ENCODE measurements around the gene DHCR24.

Gene DHCR24

DNA sequence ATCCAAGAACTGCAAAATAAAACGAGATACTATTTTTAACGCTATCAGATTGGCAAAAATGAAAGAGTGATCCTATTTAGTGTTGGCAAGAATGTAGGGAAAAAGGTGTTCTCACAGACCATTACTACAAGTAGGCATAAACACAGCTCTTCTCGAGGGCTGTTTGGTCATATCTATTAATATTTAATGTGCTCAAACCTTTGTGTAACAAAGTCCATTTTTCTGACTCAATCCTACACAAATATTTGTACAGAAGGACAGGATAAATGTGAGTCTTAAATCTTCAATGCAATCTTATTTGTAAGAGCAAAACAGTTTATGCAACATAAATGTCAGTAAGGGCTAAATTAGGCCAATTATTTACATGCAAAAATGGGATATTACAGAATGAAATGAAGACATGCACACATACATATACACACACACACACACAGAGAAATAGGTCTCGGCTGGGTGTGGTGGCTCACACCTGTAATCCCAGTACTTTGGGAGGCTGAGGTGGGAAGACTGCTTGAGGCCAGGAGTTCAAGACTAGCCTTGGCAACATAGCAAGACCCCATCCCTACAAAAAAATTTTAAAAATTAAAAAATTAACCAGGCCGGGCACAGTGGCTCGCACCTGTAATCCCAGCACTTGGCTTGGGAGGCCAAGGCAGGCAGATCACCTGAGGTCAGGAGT, 17.7 kb downstream of the DHCR24 start:
- DNase-seq: no peak
- intact Hi-C loops (cut with DNase I): no loop called here

DNA sequence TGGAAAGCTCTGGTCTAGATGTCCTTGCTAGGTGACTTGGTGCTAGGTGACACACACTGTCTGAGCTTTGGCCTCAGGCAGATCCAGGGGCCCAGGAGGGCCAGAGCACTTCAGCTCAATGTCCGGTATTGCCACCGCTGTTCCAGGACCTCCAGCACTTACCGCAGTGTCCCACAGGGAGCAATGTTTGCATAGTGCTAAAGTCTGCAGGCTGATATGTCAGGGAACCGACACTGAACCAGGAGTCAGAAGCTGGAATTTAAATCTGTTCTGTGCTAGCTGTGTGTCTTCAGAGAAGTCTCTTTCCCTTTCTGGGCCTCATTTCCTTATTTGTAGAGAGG, 19.3 kb downstream of the DHCR24 start:
- intact Hi-C loops (cut with DNase I): no loop called here

DNA sequence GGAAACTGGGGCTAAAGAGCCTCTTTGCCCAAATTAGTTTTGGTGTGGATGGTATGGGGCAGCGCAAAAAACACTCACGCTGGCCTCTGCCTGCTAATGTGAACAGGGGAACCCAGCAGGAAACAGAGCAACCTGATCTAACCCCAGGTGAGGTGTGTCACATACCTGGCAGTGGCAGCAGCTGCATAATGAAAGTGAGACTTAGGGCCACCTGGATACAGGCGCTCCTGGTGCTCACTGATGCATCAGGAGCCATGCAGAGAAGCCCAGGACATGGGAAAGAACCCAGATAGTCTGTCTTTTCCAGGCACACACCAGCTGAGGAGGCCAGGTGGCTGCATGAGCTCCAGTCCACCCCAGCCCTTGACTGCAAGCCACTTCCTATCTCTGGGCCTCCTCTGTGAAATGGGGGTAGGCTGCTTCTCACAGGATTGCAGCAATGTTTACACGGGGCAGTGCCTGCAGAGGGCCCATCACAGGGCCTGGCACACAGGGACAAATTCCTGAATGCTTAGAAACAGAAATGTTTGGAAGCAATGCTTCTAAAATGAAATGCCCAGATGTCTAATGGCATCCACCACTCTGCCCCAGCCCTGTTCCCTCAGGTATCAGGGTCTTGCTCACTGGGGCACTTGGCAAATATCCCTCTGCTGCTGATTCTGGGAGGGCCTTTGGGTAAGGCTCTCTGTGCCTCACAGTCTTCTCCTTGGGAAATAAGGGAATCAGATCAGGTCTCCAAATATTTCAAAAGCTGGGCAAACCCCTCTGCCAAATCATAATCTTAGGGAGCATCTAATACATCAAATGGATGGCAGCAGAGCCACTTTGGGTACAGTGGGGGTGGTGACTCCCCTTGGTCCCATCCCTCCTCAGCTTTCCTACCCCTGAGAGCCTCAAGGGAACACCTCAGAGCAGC, 19.9 kb downstream of the DHCR24 start:
- intact Hi-C loops (cut with DNase I): no loop called here
- peak in 1 of 42 donors; percentile 3 for DNase-seq

More for the DNA sequence above, 19.3 kb downstream of the DHCR24 start:
- peak in 2 of 42 donors; percentile 4 to 20 for DNase-seq

DNA sequence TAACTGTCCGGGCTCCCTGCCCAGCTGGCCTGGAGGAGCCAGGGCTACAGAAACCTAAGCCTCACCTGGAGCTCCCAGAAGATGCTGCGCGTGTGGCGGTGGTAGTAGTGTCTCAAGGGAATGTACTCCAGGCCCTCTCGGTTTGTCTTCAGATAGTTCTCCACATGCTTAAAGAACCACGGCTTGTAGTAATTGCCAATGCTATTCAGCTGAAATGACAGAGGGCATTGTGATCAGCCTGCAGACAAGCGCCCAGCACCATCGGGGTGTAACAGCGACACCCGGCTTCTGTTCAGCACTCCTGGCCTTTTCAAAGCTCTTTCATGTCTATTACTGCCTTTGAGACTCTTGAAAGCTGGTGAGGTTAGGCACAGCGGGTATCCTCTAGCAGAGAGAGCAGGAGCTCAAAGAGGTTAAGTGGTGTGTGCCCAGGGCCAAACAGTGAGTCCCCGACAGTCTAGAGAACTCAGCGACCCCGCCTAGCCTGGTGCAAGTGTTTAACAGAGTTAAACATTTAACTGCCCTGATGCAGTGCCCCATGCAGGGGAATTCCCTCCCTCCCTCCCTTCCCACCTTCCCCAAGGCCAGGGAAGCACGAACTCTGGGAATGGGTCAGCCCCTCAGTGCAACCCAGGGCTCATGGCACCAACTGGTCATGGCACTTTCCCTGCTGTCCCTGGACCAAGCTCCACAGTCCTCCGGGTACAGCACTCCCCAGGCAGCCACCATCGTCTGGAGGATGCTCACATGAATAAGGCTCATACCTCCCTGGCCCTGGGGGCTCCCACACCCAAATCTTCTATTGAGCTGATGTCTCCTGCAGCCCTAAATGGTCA, 21.5 kb downstream of the DHCR24 start:
- DNase-seq: peak in 27 of 42 donors; percentile 22 to 78 (median 46)
- intact Hi-C loops (cut with DNase I): no loop called here

DNA sequence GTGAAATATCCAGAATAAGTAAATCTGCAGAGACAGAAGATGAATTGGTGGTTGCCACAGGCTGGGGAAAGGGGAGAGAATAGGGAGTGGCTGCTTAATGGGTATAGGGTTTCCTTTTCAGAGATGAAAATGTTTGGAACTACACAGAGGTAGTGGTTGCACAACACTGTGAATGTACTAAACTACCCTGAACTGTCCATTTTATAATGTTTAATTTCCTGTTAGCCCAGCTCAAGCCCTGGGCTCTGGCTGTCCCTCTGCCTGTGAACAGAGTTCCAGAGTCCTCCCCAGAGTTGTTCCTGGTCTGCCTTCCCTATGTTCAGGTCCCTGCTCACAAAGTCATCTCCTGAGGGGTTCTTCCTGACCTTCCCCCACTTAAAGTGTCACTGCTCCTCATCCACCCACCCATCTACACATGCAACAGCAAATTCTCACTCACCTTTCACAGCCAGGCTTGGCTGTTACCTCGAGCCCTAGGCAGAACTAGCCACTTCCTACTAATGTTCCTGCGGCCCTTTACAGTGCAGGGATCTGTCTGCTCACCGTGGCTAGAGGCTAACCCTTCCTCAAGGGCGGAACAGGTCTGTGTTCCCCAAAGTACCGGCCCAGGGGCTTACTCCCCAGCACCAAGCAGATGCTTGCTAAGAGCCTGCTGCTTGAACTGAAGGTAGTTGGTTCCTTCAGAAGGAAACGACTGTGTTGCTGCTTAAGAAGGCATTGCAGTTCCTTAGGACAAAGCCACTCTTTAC, 22.4 kb downstream of the DHCR24 start:
- intact Hi-C loops (cut with DNase I): no loop called here
- peak in 2 of 42 donors; percentile 3 to 25 for DNase-seq

DNA sequence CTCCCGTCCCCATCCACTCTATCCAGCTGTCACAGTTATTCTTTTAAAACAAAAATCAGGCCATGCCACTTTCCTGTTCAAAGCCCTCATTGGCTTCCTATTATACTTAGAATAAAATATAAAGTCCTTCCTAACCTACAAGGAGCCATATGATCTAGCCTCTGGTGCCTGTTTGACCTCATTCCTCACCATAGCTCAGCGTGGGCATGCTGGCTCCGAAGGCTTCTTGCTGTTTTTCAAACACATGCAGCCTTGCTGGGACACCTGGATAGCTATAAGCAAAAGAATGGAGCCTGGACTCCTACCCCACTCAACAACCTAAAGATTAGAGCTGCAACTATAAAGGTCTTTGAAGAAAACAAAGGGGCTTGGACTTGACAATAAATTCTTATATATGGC, 23.7 kb downstream of the DHCR24 start:
- no peak for DNase-seq
- intact Hi-C loops (cut with DNase I): no loop called here

DNA sequence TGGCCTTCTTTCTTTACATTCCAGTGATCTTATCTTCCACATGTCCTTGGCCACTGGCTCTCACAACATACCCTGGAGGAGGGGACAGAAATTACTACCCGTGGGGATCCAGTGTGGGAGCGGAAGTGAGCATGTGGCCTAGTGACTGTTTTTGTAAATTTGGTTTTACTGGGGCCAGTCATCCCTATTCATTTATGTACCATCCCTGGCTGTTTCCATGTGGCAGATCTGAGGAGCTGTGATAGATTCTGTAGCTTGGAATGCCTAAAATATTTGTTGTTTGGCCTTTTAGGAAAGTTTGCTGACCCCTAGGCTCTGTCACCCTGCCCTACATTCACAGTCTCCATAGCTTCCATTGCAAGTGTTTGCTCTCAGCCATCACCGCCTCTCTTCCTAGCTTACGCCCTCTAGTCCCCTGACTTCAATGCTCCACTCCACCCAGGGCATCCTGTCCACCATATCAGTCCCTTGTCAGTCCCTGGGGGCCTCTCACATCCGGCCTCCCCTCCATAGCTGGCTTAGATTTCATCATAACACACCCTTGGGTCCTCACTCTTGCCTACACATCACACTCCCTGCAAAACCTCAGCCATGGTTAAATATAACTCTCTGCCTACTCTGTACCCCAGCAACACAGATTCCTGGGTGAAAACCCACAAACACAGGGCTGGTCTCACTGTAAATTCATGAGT, 25.8 kb downstream of the DHCR24 start:
- intact Hi-C loops (cut with DNase I): no loop called here
- peak in 6 of 42 donors; percentile 30 to 68 (median 39) for DNase-seq

DNA sequence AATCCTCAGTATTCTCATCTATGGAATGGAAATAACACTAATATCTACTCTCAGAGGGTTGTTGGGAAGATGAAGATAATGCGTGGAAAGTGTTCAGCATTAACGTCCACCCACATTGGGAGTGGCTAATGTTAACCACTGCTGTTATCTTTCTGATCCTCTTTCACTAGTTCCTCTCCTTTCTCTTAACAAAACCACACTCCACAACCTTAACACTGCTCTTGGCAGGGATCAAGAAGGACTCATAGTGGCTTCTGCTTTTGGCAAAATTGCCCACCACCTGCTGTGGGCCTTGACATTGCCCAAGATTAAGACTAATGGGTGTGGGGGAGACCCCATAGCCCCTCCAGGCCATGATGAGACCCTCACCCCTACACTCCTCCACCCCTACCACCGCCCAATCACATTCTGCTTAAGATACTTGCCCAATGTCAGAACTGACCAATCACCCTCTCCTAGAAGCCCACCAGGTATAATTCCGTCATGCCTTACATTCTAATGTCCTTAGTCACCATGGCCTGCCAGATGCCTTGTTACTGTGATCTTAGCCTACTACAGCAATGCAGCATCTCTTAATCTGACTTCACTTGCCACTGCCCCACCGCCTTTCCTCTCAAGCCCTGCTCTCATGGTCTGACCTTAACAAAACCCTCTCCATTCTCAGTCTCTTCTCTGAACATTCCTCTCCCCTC, 27.1 kb downstream of the DHCR24 start:
- intact Hi-C loops (cut with DNase I): no loop called here
- no peak for DNase-seq

DNA sequence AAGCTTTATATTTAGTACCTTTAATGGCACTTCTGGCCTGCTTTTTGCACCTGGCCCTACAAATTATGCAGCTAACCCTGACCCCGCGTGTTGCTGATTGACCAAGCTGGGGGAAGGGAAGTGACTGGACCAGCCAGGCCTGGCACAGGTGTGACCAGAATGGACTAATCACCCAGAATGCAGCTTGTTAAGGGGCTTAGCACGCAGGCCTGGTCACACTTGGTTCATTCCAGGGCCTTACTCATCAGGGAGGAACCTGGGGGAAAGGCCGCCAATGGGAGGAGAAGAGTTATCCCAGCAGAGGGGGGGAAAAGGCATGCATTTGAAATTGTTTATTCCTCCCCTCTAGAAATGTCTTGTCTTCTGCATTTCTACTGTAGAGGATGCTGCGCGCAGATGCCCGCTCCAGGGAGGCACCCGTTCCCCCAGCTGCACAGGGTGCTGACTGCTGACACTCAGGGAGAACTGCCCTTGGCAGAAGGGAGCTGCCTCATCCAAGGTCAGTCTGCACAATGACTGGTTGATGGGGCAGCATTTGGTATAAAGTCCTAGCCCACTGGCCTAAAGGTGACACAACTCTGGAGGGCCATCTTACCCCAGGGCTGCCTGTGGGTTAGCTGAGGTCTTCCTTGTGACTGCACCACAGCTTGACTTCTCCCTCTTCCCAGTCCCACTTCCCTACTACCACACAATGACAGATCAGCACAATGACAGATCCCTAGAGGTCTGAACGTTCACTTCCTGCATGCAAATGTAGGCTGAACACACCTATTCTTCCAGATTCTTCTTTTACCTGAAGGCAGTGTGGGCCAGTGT, 29.0 kb downstream of the DHCR24 start:
- DNase-seq: no peak
- intact Hi-C loops (cut with DNase I): no loop called here

DNA sequence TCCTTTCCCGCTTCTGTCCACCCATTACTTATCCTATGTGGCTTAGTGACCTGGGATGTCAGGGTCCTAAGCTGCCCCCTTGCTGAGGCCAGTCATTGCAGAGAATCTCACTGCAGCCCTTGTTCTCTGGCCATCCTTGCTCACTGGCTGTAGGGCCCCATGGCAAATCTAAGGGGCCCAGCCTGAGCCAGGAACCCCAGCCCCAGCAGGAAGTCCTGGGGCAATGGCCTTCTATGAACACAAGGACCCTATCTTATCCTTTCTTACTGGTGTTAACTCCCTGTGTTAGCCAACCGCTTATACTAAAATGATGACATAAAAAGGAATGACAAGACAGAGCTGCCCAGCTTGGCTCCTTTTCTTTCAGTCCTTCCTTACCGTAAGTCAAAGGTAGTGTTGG, 29.9 kb downstream of the DHCR24 start:
- intact Hi-C loops (cut with DNase I): no loop called here
- DNase-seq: peak in 2 of 42 donors; percentile 4 to 12

DNA sequence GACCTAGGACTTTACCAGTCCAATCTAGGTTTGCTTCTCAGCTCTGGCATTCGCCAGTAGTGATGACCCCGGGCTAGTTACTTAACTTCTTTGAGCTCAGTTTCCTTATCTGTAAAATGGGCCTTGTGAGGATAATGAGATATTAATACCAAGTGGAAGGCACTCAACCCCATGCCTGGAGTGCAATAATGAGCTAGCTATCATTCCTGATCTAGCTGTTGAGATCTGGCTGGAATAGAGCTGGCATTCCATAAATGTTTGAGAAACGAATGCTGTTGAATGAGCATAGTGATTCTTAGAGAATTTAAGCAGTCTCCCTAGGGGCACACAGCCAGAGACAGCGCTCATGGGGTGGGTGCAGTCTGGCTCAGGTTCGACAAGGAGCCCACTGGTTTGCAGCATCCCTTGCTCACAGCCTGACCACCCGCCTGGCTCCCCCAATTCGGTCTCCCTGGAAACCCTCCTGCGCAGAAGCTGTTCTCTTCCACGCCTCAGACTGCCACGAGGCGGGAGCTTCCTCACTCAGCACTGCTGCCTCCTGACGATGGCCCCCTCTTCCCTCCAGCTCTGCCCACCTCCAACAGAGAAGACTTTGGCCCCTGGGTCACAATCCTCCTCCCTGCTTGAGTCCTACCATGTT, 32.5 kb downstream of the DHCR24 start:
- intact Hi-C loops (cut with DNase I): no loop called here
- peak in 1 of 42 donors; percentile 36 for DNase-seq

DNA sequence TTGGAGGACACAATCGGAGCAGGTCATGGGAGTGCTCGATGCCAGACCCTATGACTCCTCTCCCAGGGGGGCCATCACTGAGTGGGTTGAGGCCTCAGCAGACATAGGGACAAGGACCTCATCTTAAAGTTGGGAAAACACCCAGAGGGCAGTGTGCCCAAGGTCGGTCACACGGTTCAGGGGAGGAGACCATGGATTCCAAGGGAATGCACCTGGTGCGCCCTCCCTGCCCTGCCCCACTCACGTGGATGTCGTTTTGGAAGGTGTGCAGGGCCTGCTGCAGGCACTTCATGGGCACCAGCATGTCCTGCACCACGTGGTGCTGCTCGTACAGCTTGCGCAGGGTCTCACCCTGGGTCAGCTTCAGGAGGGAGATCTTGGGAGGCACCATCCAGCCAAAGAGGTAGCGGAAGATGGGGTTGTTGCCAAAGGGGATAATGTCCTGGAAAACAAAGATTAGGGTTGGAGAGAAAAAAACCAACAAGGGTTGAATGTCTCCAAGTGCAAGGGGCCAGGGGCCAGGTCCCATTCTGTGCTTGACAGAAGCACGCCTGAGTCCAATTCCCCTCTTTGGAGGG, 33.1 kb downstream of the DHCR24 start:
- no peak for DNase-seq
- intact Hi-C loops (cut with DNase I): no loop called here

DNA sequence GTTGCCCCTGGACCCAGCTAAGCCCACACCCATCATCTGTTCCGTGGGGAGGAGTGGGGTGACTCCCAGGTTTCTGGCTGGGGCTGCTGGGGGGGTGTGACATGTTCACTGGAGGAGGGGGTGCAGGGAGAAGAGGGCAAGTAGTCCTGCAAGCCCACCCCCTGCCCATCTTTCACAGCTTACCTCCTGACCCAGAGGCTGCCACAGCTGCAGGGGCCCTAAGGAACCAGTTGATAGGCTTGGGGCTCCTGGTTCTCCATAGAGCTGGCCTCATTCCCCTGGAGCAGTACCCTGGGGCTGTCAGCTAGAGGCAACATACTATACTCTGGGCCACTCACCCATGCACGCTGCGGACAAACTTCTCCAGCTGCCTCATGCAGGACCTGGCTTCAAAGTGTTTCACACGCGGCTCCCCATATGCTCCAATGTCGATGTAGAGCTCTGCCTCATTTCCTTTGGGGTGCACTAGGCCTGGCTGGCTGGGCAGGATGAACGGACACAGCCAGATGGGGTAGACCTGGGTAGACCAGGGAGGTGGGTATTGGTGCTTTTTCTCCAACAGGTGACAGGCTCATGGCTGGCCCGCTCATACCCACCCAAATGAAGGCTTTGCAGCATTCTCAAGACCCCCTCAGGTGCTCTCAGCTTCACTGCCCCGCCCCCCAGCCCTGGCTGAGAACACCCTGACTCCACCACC, 33.8 kb downstream of the DHCR24 start:
- intact Hi-C loops (cut with DNase I): no loop called here
- no peak for DNase-seq

DNA sequence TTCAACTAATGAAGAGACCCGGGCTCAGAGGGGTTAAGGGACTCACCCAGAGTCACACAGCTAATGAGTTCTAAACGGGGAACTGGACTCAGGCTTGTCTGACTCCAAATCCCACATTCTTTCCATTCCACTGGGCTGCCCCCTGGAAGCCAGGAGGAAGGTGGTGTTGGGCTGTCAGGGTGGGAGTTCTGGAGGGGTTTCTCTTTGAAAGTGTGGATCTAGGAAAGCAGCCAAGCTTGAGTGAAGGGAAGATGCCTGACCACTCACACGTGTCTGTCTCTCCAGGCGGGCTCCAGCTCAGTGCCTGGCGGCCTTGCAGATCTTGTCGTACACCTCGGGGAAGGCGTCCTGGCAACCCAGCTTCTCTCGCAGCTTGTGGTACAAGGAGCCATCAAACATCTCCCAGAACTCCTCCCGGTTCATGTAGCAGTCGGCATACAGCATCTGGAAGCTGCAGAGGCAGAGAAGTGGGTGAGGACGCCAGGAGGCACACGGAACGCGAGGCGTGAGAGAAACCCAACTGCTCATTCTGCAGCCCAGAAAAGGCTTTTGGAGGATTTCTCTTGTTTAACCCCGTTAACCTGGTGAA, 35.0 kb downstream of the DHCR24 start:
- intact Hi-C loops (cut with DNase I): no loop called here
- DNase-seq: peak in 16 of 42 donors; percentile 15 to 71 (median 38)

DNA sequence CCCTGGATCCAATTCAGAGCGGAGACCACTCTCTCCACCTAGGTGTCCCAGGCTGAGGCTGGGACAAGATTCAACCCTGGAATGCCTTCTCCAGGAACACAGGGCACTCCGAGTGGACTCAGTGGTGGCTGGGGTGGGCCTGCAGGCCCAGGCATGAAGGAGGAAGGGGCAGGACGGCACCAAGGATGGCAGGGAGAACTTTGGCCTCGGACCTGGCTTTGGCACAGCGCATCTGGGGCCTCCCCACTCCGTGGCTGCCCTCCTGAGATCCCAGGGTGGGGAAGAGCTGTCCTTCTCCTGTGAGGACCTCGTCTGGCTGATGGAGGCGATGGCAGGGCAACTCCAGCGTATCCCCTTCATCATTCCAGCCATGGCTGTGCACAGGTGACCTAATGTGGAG, 35.6 kb downstream of the DHCR24 start:
- no peak for DNase-seq
- intact Hi-C loops (cut with DNase I): no loop called here
